PC-9 (cell line): ENCODE data around the gene YPEL1.

Source experiments
- CTCF ChIP-seq: fragments of 200-600 bp; sonication (generic); conservative IDR thresholded peaks from 2 replicates; pipeline ENCODE4 v1.6.1; 2017; ENCODE audit warnings: mixed run types, antibody characterized with exemption, mild to moderate bottlenecking, moderate library complexity
- EZH2 ChIP-seq: fragments of 200-600 bp; sonication (generic); IDR thresholded peaks from 2 replicates; pipeline ENCODE4 v1.8.0; 2017; ENCODE audit warnings: antibody characterized with exemption, low read depth

- TF ChIP-seq CTCF (no peak), EZH2 (no peak)
Measured at GRCh38 chr22:21727768-21728167, 7.8 kb downstream of the YPEL1 start.
